GM23338 (cell line): ENCODE data around the gene COX11. TPM values are rescaled to one million over a fixed set of nuclear protein-coding genes. Genes with fewer than 3 reads are reported as not detected.

Experiments
- ATAC-seq: fragments of 200-7000 bp; cut with Tn5 transposase; 3 replicates; pipeline ENCODE4 v1.9.1; 2020
- DNase-seq: peaks from one replicate; pipeline ENCODE4 v3.0.0-alpha.2; 2015; ENCODE audit warnings: low spot score
- H2AFZ ChIP-seq: fragments of 200-600 bp; sonication (generic); 2 replicates; pipeline ENCODE4 v1.8.0; 2016; ENCODE audit warnings: antibody characterized with exemption, mild to moderate bottlenecking, moderate library complexity
- H3F3A ChIP-seq: fragments of 200-600 bp; sonication (generic); replicated peaks from 2 replicates; pipeline ENCODE4 v1.8.0; 2017; ENCODE audit warnings: antibody characterized with exemption, mixed run types, low read depth
- H3K27ac ChIP-seq: fragments of 200-600 bp; sonication (generic); 2 replicates; pipeline ENCODE4 v1.6.1; 2016; ENCODE audit warnings: low read depth
- H3K27me3 ChIP-seq: fragments of 200-600 bp; sonication (generic); 2 replicates; pipeline ENCODE4 v1.8.0; 2016; ENCODE audit warnings: mild to moderate bottlenecking, mixed run types, moderate library complexity; ENCODE audit not compliant: insufficient read depth
- H3K36me3 ChIP-seq: fragments of 200-600 bp; sonication (generic); 2 replicates; pipeline ENCODE4 v1.8.0; 2016; ENCODE audit warnings: mild to moderate bottlenecking; ENCODE audit not compliant: insufficient read depth
- H3K4me1 ChIP-seq: fragments of 200-600 bp; sonication (generic); 2 replicates; pipeline ENCODE4 v1.8.0; 2016; ENCODE audit warnings: mild to moderate bottlenecking, moderate library complexity; ENCODE audit not compliant: insufficient read depth
- H3K4me2 ChIP-seq: fragments of 200-600 bp; sonication (generic); 2 replicates; pipeline ENCODE4 v1.7.1; 2017; ENCODE audit warnings: mixed run types
- H3K4me3 ChIP-seq: fragments of 200-600 bp; sonication (generic); 2 replicates; pipeline ENCODE4 v1.6.1; 2016; ENCODE audit warnings: mixed run types
- H3K79me2 ChIP-seq: fragments of 200-600 bp; sonication (generic); replicated peaks from 2 replicates; pipeline ENCODE4 v1.8.0; 2017; ENCODE audit warnings: mild to moderate bottlenecking; ENCODE audit not compliant: insufficient read depth
- H3K9me2 ChIP-seq: fragments of 200-600 bp; sonication (generic); 2 replicates; pipeline ENCODE4 v1.8.0; 2017; ENCODE audit not compliant: insufficient read depth
- H4K20me1 ChIP-seq: fragments of 200-600 bp; sonication (generic); replicated peaks from 2 replicates; pipeline ENCODE4 v1.8.0; 2017; ENCODE audit warnings: mild to moderate bottlenecking; ENCODE audit not compliant: insufficient read depth
- H3K27ac Mint-ChIP-seq: 2 replicates; pipeline ENCODE4 v1.8.0; 2020; ENCODE audit warnings: inconsistent platforms, mild to moderate bottlenecking, moderate library complexity, mixed read lengths
- H3K27me3 Mint-ChIP-seq: 3 replicates; pipeline ENCODE4 v1.8.0; 2022; ENCODE audit warnings: low read depth, mild to moderate bottlenecking, moderate library complexity, mixed read lengths, inconsistent platforms; ENCODE audit not compliant: insufficient read depth, poor library complexity
- H3K36me3 Mint-ChIP-seq: 3 replicates; pipeline ENCODE4 v1.8.0; 2021; ENCODE audit warnings: low read depth, mild to moderate bottlenecking, inconsistent platforms, moderate library complexity, mixed read lengths
- H3K4me1 Mint-ChIP-seq: 3 replicates; pipeline ENCODE4 v1.8.0; 2020; ENCODE audit warnings: mild to moderate bottlenecking, inconsistent platforms, mixed read lengths
- H3K4me3 Mint-ChIP-seq: 3 replicates; pipeline ENCODE4 v1.8.0; 2021; ENCODE audit warnings: moderate library complexity, mild to moderate bottlenecking, inconsistent platforms, mixed read lengths
- H3K9me3 Mint-ChIP-seq: 3 replicates; pipeline ENCODE4 v1.8.0; 2020; ENCODE audit warnings: moderate library complexity, mild to moderate bottlenecking, inconsistent platforms, mixed read lengths
- EZH2 ChIP-seq: fragments of 200-600 bp; sonication (generic); IDR thresholded peaks from one replicate; pipeline ENCODE4 v1.8.0; 2017; ENCODE audit warnings: antibody characterized with exemption, mild to moderate bottlenecking, low read depth; ENCODE audit not compliant: unreplicated experiment
- EZH2phosphoT487 ChIP-seq: fragments of 200-600 bp; sonication (generic); IDR thresholded peaks from one replicate; pipeline ENCODE4 v1.8.1; 2018; ENCODE audit warnings: antibody characterized with exemption; ENCODE audit not compliant: unreplicated experiment
- POLR2AphosphoS5 ChIP-seq: IDR thresholded peaks from 2 replicates; pipeline ENCODE4 v1.6.1; 2016; ENCODE audit warnings: antibody characterized with exemption, low read depth
- STAT1 ChIP-seq: IDR thresholded peaks from one replicate; pipeline ENCODE4 v1.6.1; 2016; ENCODE audit warnings: antibody characterized with exemption; ENCODE audit not compliant: unreplicated experiment
- polyA plus RNA-seq: library from polyadenylated mRNA; unstranded; fragments of >200 nt; fragmentation: Nextera tagmentation; extraction: Ambion mirVana; gene quantifications from 2 replicates; pipeline ENCODE4 v1.2.1, GENCODE V29; 2016
- total RNA-seq: library from RNA; depleted of rRNA; stranded (reverse); fragments of >200 nt; shearing (Covaris generic); gene quantifications from 2 replicates; pipeline ENCODE4 v1.2.3, GENCODE V29; 2014
- TF ChIP-seq, protein P1 (sequence below): fragments of 250-450 bp; sonication (Bioruptor Pico); IDR thresholded peaks from 2 replicates; pipeline ENCODE4 v1.5.0; 2020; ENCODE audit warnings: mild to moderate bottlenecking, moderate library complexity
- TF ChIP-seq, protein P2 (sequence below): IDR thresholded peaks from one replicate; pipeline ENCODE4 v1.6.1; 2018; ENCODE audit warnings: antibody characterized with exemption; ENCODE audit not compliant: unreplicated experiment
- TF ChIP-seq, protein P3 (sequence below), 2 experiments: fragments of 200-600 bp in 1 of 2; sonication (generic) in 1 of 2; conservative IDR thresholded peaks; 2 replicates each; pipeline versions ENCODE4 v1.5.1 to v1.6.1; 2016 to 2017; ENCODE audit warnings: antibody characterized with exemption in 2 of 2, low read depth in 2 of 2, mild to moderate bottlenecking in 2 of 2, moderate library complexity in 1 of 2

Gene COX11
- total and polyA plus RNA-seq, 2 experiments from 2014 or later, result 53.7 to 56.7 TPM

DNA sequence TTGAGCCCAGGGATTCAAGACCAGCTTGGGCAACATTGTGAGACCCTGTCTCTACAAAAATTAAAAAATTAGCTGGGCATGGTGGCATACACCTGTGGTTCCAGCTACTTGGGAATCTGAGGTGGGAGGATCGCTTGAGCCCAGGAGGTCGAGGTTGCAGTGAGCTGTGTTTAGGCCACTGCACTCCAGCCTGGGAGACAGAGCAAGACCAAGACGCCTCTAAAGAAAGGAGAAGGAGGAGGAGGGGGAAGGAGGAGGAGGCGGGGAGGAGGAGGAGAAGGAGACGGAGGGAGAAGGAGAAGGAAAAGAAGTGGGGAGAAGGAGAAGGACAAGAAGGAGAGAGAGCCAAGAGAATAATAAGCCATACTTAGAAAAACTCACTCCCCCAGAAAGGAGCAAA lies 36.0 kb upstream of the COX11 start (continued):
- TF ChIP-seq, protein P1, sequence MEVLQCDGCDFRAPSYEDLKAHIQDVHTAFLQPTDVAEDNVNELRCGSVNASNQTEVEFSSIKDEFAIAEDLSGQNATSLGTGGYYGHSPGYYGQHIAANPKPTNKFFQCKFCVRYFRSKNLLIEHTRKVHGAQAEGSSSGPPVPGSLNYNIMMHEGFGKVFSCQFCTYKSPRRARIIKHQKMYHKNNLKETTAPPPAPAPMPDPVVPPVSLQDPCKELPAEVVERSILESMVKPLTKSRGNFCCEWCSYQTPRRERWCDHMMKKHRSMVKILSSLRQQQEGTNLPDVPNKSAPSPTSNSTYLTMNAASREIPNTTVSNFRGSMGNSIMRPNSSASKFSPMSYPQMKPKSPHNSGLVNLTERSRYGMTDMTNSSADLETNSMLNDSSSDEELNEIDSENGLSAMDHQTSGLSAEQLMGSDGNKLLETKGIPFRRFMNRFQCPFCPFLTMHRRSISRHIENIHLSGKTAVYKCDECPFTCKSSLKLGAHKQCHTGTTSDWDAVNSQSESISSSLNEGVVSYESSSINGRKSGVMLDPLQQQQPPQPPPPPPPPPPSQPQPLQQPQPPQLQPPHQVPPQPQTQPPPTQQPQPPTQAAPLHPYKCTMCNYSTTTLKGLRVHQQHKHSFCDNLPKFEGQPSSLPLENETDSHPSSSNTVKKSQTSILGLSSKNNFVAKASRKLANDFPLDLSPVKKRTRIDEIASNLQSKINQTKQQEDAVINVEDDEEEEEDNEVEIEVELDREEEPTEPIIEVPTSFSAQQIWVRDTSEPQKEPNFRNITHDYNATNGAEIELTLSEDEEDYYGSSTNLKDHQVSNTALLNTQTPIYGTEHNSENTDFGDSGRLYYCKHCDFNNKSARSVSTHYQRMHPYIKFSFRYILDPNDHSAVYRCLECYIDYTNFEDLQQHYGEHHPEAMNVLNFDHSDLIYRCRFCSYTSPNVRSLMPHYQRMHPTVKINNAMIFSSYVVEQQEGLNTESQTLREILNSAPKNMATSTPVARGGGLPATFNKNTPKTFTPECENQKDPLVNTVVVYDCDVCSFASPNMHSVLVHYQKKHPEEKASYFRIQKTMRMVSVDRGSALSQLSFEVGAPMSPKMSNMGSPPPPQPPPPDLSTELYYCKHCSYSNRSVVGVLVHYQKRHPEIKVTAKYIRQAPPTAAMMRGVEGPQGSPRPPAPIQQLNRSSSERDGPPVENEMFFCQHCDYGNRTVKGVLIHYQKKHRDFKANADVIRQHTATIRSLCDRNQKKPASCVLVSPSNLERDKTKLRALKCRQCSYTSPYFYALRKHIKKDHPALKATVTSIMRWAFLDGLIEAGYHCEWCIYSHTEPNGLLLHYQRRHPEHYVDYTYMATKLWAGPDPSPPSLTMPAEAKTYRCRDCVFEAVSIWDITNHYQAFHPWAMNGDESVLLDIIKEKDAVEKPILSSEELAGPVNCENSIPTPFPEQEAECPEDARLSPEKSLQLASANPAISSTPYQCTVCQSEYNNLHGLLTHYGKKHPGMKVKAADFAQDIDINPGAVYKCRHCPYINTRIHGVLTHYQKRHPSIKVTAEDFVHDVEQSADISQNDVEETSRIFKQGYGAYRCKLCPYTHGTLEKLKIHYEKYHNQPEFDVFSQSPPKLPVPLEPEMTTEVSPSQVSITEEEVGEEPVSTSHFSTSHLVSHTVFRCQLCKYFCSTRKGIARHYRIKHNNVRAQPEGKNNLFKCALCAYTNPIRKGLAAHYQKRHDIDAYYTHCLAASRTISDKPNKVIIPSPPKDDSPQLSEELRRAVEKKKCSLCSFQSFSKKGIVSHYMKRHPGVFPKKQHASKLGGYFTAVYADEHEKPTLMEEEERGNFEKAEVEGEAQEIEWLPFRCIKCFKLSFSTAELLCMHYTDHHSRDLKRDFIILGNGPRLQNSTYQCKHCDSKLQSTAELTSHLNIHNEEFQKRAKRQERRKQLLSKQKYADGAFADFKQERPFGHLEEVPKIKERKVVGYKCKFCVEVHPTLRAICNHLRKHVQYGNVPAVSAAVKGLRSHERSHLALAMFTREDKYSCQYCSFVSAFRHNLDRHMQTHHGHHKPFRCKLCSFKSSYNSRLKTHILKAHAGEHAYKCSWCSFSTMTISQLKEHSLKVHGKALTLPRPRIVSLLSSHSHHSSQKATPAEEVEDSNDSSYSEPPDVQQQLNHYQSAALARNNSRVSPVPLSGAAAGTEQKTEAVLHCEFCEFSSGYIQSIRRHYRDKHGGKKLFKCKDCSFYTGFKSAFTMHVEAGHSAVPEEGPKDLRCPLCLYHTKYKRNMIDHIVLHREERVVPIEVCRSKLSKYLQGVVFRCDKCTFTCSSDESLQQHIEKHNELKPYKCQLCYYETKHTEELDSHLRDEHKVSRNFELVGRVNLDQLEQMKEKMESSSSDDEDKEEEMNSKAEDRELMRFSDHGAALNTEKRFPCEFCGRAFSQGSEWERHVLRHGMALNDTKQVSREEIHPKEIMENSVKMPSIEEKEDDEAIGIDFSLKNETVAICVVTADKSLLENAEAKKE (CRISPR knock-in tag), result no peak

DNA sequence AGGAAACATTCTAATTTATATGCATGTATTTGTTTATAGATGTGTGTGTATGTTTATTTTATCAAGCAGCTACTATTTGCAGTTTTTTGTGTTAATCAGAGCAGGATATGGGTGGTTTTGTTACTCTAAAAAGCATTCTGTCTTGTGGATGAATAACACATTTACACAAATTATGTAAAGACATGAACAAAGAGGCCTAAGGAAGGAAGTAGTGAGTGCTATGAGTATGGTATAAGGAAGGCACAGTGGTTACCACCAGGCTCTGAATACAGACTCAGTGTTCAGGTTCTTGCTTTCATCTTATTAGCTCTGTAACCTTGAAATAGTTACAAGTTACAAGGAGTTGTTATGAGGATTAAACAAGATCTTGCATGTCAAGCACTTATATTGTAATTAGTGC lies 34.0 kb upstream of the COX11 start:
- Histone ChIP-seq H3K4me2 (no peak overlapping the region), H4K20me1 (no peaks in the 10 kb centered on the region), H3K4me1 (0 out of 2 replicates have a peak, but pooled peaks cover 4% of the 10 kb centered on the region), H2AFZ (no peak overlapping the region), H3K27ac (no peak overlapping the region), H3F3A (no peaks in the 10 kb centered on the region), H3K79me2 (no peaks in the 10 kb centered on the region), H3K4me3 (no peak overlapping the region), H3K27me3 (no peaks in the 10 kb centered on the region), H3K36me3 (no peaks in the 10 kb centered on the region), H3K9me2 (no peaks in the 10 kb centered on the region)
- H3K4me1 Mint-ChIP-seq, result peaks cover 26% of the 10 kb centered on the region
- H3K4me3 Mint-ChIP-seq, result no peak overlapping the region
- peaks cover 2% of the 10 kb centered on the region for H3K27me3 Mint-ChIP-seq
- DNase-seq (no peak), ATAC-seq (no peak)
- H3K9me3 Mint-ChIP-seq, result no peaks in the 10 kb centered on the region
- H3K27ac Mint-ChIP-seq, result no peak overlapping the region
- no peaks in the 10 kb centered on the region; the same call in 2 of the 3 replicates for H3K36me3 Mint-ChIP-seq
- TF ChIP-seq POLR2AphosphoS5 (no peak), STAT1 (no peak), EZH2phosphoT487 (no peak), EZH2 (no peak)
- TF ChIP-seq, protein P2, sequence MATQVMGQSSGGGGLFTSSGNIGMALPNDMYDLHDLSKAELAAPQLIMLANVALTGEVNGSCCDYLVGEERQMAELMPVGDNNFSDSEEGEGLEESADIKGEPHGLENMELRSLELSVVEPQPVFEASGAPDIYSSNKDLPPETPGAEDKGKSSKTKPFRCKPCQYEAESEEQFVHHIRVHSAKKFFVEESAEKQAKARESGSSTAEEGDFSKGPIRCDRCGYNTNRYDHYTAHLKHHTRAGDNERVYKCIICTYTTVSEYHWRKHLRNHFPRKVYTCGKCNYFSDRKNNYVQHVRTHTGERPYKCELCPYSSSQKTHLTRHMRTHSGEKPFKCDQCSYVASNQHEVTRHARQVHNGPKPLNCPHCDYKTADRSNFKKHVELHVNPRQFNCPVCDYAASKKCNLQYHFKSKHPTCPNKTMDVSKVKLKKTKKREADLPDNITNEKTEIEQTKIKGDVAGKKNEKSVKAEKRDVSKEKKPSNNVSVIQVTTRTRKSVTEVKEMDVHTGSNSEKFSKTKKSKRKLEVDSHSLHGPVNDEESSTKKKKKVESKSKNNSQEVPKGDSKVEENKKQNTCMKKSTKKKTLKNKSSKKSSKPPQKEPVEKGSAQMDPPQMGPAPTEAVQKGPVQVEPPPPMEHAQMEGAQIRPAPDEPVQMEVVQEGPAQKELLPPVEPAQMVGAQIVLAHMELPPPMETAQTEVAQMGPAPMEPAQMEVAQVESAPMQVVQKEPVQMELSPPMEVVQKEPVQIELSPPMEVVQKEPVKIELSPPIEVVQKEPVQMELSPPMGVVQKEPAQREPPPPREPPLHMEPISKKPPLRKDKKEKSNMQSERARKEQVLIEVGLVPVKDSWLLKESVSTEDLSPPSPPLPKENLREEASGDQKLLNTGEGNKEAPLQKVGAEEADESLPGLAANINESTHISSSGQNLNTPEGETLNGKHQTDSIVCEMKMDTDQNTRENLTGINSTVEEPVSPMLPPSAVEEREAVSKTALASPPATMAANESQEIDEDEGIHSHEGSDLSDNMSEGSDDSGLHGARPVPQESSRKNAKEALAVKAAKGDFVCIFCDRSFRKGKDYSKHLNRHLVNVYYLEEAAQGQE, result no peak
- TF ChIP-seq, protein P3, sequence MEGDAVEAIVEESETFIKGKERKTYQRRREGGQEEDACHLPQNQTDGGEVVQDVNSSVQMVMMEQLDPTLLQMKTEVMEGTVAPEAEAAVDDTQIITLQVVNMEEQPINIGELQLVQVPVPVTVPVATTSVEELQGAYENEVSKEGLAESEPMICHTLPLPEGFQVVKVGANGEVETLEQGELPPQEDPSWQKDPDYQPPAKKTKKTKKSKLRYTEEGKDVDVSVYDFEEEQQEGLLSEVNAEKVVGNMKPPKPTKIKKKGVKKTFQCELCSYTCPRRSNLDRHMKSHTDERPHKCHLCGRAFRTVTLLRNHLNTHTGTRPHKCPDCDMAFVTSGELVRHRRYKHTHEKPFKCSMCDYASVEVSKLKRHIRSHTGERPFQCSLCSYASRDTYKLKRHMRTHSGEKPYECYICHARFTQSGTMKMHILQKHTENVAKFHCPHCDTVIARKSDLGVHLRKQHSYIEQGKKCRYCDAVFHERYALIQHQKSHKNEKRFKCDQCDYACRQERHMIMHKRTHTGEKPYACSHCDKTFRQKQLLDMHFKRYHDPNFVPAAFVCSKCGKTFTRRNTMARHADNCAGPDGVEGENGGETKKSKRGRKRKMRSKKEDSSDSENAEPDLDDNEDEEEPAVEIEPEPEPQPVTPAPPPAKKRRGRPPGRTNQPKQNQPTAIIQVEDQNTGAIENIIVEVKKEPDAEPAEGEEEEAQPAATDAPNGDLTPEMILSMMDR (conservative IDR thresholded peaks at IDR 0.05; ENCODE audit: low read depth in 2 of 2), result no peak
